Activated CD4-positive, CD25-positive, alpha-beta regulatory T cell treated with anti-CD3 and anti-CD28 coated beads, Interleukin-2, amount 50 U/mL, for 72 hours (primary cell): ENCODE results near the gene PPP1R2B.
"Not testable (repeated sequence)": the region's sequence is repeated elsewhere in the genome, so short reads cannot be mapped to it uniquely, and the experiment has no call there.

ENCODE experiments used
- DNase-seq: peaks from one replicate; pipeline ENCODE4 v3.0.0; 2021

Gene PPP1R2B

GRCh38 chr5:156850206-156850751 is at the start of gene PPP1R2B:
Gene PPP1R2B, plus strand, starts transcription at chr5:156850295. Its CDS starts 268 bp downstream, at chr5:156850563.
- no peak for DNase-seq

DNA sequence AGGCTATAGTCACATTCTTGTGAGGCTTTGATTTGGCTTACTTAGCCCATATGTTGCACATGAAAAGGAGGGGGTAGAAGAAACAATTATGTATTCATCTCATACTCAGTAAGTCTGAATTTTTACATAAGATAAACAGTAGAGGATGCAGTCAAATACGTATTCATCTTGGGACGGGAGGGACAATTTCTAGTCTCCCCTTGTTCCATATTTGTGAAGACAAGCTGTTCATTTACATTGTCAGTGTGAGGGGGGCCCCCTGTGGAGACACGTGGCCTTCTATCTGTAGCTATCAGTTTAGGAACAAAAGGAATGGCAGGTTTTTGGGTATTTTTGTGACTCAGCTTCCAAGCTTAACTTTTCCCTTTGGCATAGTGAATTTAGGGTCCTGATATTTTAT is 49.2 kb upstream of the PPP1R2B start:
- no peak for DNase-seq

DNA sequence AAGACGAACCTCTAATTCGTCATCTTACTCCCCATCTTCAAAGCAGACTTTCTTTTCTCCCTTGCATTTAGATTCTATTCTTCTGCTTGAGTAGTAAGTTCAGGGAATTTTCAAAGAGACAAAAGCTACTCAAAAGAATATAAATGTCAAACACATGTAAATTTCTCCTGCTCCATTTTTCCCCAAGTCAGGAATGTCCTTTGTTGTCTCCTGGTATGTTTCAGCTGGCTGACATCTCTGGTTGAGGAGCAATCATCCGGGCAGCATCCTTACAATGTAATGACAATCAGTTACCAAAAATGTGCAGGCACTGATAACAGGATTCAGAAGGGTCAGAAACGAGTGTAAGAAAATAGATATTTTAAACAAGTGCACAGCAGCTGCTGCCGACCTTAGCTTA is 47.6 kb upstream of the PPP1R2B start:
- DNase-seq = no peak

GRCh38 chr5:156803404-156803803 is 46.7 kb upstream of the PPP1R2B start:
- DNase-seq = no peak

DNA sequence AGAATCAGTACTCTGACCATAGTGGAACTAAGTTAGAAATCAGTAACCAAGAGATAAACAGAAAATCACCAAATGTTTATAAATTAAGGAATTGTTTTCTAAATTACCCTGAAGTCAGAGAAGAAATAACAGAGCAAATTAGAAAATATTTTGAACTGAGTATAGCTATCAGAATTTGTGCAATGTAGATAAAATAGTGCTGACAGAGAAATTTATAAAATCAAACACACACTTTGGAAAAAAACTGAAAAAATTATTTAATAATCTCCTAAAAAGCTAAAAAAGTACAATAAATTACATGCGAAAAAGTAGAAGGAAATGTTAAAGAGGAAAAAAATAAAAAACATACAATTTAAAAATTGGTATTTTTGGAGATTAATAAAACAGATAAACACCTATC is 37.1 kb upstream of the PPP1R2B start:
- no peak for DNase-seq

- no peak for DNase-seq
Observed at GRCh38 chr5:156815988-156816599, 34.0 kb upstream of the PPP1R2B start.

DNA sequence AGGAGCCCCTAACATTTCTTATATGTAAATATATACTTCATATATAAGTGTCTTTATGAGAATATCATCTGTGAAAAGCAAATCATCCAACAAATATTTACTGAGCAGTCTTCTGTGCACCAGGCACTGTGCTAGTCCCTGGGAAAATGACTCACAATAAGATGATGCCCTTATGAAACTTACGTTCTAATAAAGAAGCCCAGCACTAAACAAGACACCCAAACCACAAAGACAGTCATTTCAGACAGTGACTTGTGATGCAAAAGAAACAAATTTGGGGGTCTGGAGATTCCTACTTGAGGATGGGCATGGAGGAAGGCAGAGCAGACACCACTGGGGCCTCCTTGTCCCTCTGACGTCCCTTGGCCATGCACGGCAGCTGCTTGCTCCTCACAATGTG is 30.6 kb upstream of the PPP1R2B start:
- DNase-seq = no peak

DNA sequence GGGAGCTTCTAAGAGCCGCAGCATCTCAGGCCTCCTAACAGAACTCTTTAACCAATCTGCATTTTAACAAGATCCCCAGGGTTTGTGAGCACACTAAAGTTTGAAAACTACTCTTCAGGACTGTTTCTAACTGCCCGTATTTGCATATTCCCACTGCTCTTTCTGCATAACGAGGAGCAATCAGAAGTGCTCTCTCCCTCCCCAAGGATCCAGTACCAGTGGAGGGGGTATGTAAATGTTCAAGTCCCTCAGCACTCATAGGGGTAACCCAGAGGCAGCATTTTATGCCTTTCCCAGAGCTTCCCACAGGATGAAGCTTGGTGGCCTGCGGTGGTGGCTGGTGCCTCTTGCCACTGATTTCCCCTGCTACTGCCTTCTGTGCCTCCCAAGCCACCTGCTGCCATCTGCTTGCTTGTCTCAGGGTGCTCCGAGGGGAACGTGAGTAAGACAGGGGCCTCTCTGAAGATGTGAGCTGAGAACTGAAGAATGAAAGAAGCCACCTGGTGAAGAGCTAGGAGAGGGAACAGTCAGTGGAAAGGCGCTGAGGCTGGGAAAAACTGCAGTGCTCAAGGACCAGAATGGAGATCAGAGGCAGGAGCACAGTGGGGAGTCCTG is 30.0 kb upstream of the PPP1R2B start:
- DNase-seq = no peak

DNA sequence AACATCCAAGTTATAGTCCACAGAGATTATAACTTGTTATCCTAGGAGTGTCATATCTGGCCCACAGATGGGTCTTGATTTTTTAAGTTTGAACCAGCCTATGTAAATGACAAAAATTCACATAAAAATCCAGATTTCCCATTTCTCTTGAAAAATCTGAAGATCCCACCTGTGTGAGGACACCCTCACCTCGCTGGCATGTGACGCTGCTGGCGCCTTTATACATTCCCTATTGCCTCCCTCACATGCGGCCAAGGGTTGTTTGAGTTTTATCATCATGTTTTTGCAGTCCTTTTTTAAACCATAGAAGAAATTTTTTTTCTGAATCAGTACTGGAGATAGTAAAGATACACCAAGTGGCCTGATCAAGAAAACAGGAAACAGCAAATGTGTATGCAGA is 25.9 kb upstream of the PPP1R2B start:
- no peak for DNase-seq

GRCh38 chr5:156824800-156825199 is 25.3 kb upstream of the PPP1R2B start:
- DNase-seq = no peak

- no peak for DNase-seq
Observed at GRCh38 chr5:156825688-156826087, 24.4 kb upstream of the PPP1R2B start.

DNA sequence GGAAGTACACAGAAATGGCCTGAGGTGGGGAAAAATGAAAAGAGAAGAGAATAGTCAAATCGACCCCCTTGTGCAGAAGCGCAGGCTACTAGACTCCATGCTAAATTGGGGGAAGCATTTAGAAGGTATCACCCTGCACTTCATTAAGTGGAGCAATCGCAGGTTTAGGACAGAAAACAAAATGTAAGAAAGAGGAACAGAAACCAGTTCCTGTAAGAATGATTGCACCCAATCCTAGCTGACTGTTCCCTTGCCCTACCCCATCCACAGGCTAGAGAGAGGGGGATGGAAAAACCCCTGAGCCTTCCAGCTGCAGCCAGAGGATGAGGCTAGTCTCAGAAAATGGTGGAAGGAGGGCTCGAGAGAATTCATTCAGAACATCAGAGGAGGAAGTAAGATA is 23.9 kb upstream of the PPP1R2B start:
- DNase-seq = no peak

GRCh38 chr5:156834916-156835315 is 15.2 kb upstream of the PPP1R2B start:
- DNase-seq = no peak

- no peak for DNase-seq
Observed at GRCh38 chr5:156835905-156836304, 14.2 kb upstream of the PPP1R2B start.

DNA sequence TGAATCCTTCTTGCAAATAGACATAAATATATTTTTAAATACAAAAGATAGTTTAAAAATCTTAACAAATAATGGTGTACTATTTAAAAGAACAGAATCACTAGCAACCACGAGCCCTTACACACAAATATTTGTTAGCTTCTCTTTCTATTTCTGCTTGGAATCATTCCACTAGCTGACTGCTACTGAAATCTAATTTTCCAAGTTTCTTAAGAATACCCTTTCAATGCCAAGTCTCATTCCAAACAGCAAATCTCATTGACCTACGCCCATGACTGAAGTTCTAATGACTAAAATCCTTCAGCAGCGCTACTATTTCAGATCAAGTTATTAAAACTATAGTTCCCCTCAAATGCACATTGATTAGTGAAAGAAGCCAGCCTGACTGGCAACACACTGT is 13.2 kb upstream of the PPP1R2B start:
- DNase-seq = no peak

- DNase-seq = no peak
Observed at GRCh38 chr5:156838961-156839360, 11.1 kb upstream of the PPP1R2B start.

- DNase-seq = no peak
Observed at GRCh38 chr5:156841737-156842136, 8.4 kb upstream of the PPP1R2B start.

DNA sequence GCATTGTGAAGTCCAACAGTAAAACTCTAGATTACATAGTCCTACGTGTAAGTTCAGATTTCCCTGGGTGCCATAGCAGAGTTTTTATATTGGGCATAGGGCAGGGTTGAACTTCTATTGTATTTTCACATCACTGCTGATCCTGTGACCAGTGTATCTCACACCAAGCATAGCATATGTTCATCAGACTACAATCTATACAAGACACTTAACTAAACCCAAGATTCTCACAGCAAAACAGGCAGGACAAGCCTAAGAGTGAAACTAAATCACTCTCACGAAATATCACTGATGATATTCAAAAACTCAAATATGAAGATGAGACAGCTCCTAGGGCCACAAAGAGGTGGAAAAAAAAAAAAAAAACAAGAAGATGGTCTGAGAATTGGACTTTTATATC is 3.2 kb upstream of the PPP1R2B start:
- no peak for DNase-seq

- not testable (repeated sequence) for DNase-seq
Observed at GRCh38 chr5:156848447-156848846, 1.6 kb upstream of the PPP1R2B start.

GRCh38 chr5:156851880-156852279 is 1.8 kb downstream of the PPP1R2B start:
- DNase-seq = no peak

- DNase-seq = not testable (repeated sequence)
Observed at GRCh38 chr5:156853055-156853454, 3.0 kb downstream of the PPP1R2B start.

DNA sequence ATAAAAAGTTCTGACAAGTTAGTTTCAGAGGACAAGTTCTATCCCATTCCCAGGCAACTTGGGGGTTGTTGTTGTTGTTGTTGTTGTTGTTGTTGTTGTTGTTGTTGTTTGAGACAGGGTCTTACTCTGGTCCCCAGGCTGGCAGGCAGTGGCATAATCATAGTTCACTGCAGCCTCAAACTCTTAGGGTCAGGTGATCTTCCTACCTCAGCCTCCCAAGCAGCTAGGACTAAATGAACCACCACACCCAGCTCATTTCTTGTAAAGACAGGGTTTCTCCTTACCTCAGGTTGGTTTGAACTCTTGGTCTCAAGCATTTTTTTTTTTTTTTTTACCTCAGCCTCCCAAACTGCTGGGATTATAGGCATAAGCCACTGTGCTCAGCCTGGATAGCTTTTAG is 15.3 kb downstream of the PPP1R2B start:
- DNase-seq = no peak

DNA sequence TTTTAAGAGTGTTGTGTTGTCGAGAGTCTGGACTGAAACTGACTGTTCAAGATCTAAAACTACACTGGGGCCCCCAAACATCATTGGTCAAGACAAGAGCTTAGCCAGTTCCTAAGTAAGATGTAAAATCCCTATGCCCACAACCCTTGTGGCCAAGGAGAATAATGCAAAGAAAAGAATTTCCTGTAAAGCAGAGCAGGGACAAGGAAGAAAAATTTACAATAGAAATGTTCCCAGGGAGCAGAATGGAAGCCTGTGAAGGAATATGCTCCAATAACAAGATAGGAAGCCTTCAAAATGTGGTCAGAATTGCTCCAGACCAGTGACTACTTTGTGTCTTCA is 20.4 kb downstream of the PPP1R2B start:
- no peak for DNase-seq

GRCh38 chr5:156871212-156871611 is 21.1 kb downstream of the PPP1R2B start:
- no peak for DNase-seq
